Stimulated activated CD8-positive, alpha-beta memory T cell treated with anti-CD3 and anti-CD28 coated beads, Interleukin-12 subunit alpha, Interleukin-12 subunit beta, amount 100 ng/mL, for 24 hours (primary cell): ENCODE data around the gene KCNE2.
"Not testable (repeated sequence)": the region's sequence is repeated elsewhere in the genome, so short reads cannot be mapped to it uniquely, and the experiment has no call there.

ENCODE experiments used
- DNase-seq: peaks from one replicate; pipeline ENCODE4 v3.0.0-alpha.2; 2020; ENCODE audit errors: extremely low read depth

KCNE2 gene

GRCh38 chr21:34407294-34407693 lies 43.5 kb downstream of the KCNE2 start:
- DNase-seq = not testable (repeated sequence)

GRCh38 chr21:34417448-34418077 lies 53.8 kb downstream of the KCNE2 start:
- DNase-seq = not testable (repeated sequence)
